Spleen (tissue), 7 donors: ENCODE measurements around the gene RNGTT.
"Not testable (repeated sequence)": the region's sequence is repeated elsewhere in the genome, so short reads cannot be mapped to it uniquely, and the experiment has no call there.

Source experiments
- POLR2A ChIP-seq, 3 donors: fragments of 450-650 bp; IDR thresholded peaks; one replicate each; pipeline ENCODE4 v1.5.1; 2017; ENCODE audit warnings: antibody characterized with exemption in 3 of 3, mild to moderate bottlenecking in 1 of 3
- POLR2AphosphoS5 ChIP-seq, 3 donors: sonication (generic); formaldehyde crosslinking; IDR thresholded peaks; one replicate each; pipeline ENCODE4 v1.5.1; 2017; ENCODE audit warnings: antibody characterized with exemption in 3 of 3
- TF ChIP-seq, protein P1 (sequence below), 11 experiments: fragments of 200-600 bp in 7 of 11; fragments of 450-650 bp in 4 of 11; sonication (generic) in 4 of 11; IDR thresholded peaks in 8 of 11; conservative IDR thresholded peaks in 3 of 11; 1 replicate in 7 of 11; 2 replicates in 4 of 11; pipeline versions ENCODE4 v1.4.0 to v1.8.0; 2016 to 2021; ENCODE audit warnings: antibody characterized with exemption in 11 of 11, inconsistent platforms in 4 of 11, mild to moderate bottlenecking in 1 of 11
- donor health status: DM: no; HTN: no; CAD: no; lungs with moderate emphysema.
- donor health status: DM: no; HTN: no; CAD: no.
- donor health status: DM: no; HTN: no; CAD: no.

DNA sequence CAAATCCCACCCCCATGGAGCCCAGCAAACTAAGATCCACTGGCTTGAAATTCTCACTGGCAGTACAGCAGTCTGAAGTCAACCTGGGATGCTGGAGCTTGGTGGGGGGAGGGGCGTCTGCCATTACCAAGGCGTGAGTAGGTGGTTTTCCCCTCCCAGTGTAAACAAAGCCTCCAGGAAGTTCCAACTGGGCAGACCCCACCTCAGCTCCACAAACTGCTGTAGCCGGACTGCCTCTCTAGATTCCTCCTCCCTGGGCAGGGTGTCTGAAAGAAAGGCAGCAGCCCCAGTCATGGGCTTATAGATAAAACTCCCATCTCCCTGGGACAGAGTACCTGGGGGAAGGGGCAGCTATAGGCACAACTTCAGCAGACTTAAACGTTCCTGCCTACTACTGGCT is 135.8 kb downstream of the RNGTT start:
- TF ChIP-seq, protein P1, sequence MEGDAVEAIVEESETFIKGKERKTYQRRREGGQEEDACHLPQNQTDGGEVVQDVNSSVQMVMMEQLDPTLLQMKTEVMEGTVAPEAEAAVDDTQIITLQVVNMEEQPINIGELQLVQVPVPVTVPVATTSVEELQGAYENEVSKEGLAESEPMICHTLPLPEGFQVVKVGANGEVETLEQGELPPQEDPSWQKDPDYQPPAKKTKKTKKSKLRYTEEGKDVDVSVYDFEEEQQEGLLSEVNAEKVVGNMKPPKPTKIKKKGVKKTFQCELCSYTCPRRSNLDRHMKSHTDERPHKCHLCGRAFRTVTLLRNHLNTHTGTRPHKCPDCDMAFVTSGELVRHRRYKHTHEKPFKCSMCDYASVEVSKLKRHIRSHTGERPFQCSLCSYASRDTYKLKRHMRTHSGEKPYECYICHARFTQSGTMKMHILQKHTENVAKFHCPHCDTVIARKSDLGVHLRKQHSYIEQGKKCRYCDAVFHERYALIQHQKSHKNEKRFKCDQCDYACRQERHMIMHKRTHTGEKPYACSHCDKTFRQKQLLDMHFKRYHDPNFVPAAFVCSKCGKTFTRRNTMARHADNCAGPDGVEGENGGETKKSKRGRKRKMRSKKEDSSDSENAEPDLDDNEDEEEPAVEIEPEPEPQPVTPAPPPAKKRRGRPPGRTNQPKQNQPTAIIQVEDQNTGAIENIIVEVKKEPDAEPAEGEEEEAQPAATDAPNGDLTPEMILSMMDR (IDR thresholded peaks at IDR 0.05 in 8 of 11, conservative IDR thresholded peaks at IDR 0.05 in 3 of 11), result not testable (repeated sequence)
- not testable (repeated sequence) for TF ChIP-seq POLR2A, POLR2AphosphoS5 (IDR thresholded peaks at IDR 0.05)
